ENCODE data around the gene CTPS1.

DNA sequence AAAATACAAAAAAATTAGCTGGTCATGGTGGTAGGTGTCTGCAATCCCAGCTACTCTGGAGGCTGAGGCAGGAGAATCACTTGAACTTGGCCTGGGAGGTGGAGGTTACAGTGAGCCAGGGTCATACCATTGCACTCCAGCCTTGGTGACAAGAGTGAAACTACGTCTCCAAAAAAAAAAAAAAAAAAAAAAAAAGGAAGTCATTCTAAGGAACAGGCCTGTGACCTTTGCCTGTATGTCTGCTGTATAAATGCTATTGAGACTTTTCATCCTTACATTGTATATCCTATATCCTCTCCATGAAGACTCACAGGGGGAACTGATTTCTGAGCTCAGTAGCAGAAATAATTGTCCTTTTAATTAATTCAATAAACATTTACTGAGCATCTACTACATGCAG is 7.5 kb upstream of the CTPS1 start:
- TF ChIP-seq CTCF (IDR thresholded peaks at IDR 0.05) (no peak), POLR2A (IDR thresholded peaks at IDR 0.05) (no peak), POLR2AphosphoS5 (IDR thresholded peaks at IDR 0.05) (no peak), EP300 (IDR thresholded peaks at IDR 0.05) (no peak)
